ENCODE measurements around the gene OR8D4.
"Not testable (repeated sequence)": the region's sequence is repeated elsewhere in the genome, so short reads cannot be mapped to it uniquely, and the experiment has no call there.

Gene OR8D4

DNA sequence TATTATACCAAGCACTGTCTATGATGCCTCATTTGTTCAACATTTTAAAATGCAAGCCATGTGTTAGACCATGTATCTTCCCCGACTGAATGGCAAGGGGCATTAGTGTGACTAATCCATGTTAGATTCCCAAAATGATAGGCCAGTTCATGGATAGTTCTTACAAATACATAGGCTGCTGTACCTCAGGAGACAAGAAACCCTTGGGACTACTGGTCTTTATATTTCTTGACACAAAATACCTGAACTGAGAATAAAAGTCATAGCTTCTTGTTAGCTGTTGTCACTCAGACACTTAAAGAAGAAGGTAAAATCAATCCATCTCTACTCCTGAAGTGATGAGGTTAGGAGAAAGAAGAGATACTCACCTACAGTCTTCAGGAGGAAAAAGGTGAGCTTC is at the start of gene OR8D4:
OR8D4 (plus strand) TSS at position 301 of the 400 bp plus-strand sequence. CDS start 4,265 bp downstream, outside the sequence.
- DNase-seq, result no peak

DNA sequence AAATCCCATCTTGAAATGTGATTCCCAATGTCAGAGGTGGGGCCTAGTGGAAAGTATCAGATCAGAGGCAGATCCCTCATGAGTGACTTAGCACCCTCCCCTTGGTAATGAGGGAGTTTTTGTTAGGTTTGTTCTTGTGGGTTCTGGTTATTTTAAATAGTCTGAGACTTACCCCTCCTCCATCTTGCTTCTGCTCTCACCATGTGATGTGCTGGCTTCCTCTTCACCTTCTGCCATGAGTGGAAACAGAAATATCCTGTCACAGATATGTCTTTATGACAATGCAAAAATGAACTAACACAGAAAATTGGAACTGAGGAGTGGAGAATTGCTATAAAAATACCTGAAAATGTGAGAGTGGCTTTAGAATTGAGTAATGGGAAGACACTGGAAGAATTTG is 49.6 kb upstream of the OR8D4 start:
- no peak for DNase-seq

DNA sequence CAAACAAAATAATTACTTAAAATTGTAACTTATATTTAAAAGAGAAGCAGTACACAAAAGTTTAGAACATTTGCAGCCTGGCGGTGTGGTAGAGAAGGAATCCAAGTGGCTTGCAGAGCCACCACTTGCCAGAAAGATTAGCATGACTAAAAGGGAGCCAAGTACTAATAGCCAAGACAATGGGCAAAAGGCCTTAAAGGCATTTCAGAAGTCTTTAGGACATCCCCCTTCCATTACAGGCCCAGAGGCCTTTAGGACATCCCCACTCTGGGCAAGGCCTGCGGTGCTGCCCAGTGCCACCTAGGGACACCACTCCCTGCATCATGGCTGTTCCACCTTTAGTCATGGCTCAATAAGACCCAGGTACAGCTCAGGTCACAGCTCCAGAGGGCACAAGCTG is 48.9 kb upstream of the OR8D4 start:
- no peak for DNase-seq

DNA sequence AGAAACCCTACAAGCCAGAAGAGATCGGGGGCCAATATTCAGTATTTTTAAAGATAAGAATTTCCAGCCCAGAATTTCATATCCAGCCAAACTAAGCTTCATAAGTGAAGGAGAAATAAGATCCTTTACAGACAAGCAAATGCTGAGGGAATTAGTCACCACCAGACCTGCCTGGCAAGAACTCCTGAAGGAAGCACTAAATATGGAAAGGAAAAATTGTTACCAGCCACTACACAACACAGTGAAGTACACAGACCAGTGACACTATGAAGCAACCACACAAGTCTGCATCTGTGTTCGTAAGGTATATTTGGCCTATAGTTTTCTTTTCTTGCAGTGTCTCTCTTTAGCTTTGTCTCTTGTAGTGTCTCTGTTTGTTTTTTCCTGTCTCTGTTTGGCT is 45.5 kb upstream of the OR8D4 start:
- DNase-seq, result no peak

DNA sequence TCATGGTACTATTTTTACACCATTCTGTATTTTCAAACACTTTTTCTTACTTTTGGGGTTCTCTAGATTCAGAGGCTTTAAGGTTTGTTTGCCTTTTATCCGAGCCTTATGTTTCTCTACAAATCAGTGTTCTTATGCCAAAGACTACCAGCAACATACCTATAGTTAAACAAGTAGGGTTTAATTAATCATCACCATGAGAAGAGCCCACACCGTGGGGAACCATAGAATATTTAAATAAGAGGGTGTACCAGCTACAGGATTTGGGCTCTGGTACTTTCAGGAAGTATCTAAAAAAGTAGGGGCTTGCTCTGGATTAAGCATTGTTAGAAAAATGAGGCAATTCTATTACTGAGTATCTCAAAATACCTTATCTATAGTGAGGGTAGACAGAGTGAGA is 42.2 kb upstream of the OR8D4 start:
- DNase-seq, result no peak

DNA sequence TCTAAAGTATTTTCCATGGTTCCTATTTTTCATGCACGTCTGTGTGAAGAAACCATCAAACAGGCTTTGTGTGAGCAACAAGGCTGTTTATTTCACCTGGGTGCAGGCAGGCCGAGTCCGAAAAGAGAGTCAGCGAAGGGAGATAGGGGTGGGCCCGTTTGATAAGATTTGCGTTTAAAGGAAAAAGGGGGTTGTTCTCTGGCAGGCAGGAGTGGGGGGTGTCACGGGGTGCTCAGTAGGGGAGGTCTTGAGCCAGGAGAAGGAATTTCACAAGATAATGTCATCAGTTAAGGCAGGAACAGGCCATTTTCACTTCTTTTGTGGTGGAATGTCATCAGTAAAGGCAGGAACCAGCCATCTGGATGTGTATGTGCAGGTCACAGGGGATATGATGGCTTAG is 36.7 kb upstream of the OR8D4 start:
- not testable (repeated sequence) for DNase-seq

DNA sequence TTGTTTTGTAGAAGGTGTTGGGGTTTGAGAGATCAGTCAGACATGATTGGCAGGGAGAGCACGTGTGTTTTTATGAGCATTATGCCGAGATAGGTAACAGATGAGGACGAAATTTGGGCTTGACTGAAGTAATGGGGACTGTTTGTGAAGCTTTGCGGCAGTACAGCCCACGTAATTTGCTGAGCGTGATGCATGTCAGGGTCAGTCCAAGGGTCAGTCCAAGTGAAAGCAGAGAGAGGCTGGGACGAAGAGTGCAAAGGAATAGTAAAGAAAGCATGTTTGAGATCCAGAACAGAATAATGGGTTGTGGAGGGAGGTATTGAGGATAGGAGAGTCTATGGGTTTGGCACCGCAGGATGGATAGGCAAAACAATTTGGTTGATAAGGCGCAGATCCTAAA is 34.2 kb upstream of the OR8D4 start:
- not testable (repeated sequence) for DNase-seq

DNA sequence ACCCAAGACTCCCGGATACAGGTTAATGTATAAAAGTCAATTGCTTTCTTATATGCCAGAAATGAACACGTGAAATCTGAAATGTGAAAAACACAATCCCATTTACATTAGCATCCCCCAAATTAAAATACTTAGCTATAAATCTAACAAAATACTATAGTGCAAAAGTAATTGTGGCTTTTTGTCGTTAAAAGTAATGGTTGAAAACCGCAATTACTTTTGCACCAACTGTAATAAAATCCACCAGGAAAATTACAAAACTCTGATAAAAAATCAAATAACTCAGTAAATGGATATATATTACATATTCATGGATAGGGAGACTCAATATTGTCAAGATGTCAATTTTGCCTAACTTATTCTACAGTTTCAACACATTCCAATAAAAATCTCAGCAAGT is 21.1 kb upstream of the OR8D4 start:
- DNase-seq, result no peak

DNA sequence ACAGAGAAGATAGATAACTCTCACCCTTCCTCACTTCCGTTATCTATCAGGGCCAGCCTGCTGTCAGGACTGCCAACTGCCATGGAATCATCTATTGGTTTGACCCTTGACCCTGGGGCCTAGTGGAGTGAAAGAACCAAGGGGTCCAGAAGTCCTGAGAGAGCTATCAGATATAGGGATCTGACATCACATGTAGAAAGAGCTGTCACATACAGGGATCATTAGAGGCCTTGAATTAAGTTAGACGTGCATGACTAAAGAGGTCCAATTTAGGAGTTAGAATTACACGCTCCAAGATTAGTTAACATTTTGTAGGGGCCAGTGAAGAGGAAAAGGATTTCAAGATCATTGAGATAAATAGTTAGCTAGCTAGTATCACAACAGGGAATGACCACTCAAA is 16.4 kb upstream of the OR8D4 start, which contains the start of gene TMEM225:
TMEM225 (minus strand) TSS at position 101 of the 400 bp plus-strand sequence. CDS start 245 bp downstream, outside the sequence.
- no peak for DNase-seq

DNA sequence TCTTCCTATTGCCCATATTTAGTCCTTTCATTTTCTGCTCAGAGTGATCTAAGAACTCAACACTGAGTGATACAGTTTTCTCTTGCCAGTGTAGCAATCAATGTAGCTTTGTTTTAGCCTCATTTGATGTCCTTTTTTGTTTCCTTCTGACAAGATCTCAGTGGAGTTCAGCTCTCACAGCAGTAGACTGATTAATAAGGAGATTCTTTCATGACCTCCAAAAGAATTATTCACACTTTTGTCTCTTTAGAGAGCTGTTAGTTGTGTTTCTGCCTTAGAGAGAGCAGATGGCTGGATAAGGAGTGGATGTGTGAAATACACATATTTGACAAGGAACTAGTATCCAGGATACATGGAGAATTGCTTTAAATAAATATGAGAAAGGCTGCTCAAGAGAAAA is 9.9 kb upstream of the OR8D4 start:
- DNase-seq, result no peak

DNA sequence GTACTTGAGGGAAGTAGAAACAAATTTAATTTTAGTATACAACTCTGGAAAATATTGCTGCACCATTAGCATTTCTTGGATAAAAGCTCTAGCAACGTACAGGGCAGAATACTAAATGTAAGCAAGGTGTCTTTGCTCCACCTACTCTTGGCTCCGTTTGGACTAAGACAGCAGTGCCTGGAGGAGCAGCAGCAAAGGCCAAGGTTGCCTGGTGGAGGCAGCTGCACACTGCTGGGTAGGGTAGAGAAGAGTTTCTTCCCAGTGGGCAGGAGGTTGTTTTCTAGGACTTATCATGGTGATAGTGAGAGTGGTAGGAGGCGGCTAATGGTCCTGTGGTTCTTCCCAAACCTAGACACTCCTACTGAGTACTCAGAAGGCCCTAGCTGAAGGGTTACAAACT is 2.2 kb upstream of the OR8D4 start:
- no peak for DNase-seq

DNA sequence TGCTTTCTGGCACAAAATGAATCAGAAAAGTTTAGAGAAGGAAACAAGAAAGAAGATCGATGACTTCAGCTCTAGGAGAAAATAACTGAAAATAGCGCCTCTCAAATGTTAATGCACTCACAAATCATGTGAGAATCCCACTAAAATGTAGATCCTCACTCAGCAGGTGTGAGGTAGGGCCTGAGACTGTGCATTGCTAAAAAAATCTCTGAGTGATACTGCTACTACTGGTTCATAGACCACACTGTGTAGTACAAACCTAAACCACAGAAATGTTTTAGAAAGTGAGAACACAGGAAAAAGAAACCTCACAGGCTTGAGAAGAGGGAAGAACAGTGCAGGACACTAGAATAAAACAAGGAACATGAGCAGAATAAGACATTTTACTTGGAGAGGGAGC is 2.0 kb downstream of the OR8D4 start:
- no peak for DNase-seq

DNA sequence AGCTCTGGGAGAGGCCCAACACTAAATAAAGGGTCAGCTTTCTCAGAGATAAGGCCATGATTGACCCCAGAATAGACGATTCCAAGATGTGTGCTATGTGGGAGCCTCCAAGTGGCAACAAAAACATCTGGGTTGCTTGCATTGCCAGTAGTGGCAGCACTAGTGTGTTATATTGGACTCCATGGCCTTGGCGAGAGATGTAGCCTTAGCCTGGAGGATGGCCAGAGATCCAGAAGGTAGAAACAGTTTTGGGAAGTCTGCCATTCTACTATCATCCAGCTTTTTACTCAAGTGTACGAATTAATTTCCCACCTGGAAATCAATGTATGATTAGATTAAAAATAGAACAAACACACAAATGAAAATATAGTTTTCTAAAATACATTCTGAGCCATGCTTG is 3.0 kb downstream of the OR8D4 start:
- DNase-seq, result no peak

DNA sequence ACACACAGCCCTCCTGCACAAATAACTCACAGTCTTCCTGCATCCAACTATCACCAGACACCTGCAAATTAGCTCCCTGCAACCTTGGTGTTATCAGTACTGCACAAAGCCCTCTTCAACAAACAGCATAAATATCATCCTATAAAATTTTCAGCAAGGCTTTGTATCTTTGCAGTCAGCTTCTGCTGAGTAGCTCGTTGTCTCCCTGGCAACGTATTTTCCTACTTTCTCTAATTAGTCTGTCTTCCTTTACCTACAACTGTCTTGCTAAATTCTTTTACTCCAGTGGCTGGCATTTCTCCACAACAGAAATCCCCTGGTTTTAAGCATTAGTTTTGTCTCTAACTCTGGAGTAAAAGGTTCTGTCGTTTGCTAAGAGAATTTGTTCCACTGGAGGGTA is 3.9 kb downstream of the OR8D4 start:
- no peak for DNase-seq

DNA sequence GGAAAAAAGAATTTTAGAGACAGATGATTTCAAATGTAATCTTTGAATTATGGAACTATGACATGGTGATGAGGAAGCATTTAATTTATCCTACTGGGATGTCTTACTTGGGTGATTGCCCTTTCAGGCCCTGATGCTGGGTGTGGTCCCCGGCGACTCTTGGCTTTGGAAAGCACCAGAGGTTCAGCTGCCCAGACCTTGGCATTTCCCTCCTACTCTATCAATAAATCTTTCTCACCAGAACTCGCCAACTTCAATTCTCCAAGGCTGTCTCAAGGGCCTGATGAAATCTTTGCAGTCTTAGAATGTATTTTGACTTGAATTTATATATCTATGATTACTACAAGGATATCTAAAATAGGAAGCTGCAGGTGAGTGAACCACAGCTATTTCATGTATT is 19.0 kb downstream of the OR8D4 start:
- DNase-seq, result no peak

DNA sequence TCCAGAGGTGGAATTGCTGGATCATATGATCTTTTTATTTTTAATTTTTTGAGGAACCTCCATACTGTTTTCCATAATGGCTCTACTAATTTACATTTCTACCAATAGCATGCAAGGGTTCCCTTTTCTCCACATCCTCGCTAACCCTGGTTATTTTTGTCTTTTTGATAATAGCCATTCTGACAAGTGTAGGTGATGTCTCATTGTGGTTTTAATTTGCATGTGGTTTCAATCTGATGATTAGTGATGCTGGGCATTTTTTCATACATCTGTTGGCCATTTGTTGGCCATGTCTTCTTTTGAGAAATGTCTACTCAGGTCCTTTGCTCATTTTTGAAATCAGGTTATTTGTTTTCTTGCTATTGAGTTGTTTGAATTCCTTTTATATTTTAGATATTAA is 22.1 kb downstream of the OR8D4 start:
- DNase-seq, result no peak

DNA sequence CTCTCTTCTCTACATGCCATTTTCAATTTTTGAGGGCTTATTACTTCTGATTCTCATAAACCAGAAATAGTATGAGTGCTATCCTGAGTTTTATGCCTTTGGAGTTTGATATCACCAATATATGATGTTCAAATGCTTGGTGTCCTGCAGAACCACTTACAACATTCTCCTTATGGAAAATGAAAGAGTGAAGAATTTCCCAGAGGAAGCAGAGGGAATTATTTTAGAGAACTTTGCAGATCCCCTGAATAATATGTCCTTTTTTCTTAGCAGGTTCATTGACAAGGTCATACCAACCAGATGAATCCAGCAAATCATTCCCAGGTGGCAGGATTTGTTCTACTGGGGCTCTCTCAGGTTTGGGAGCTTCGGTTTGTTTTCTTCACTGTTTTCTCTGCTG is 37.4 kb downstream of the OR8D4 start, which contains the start of gene OR4D5:
OR4D5 (plus strand) TSS at position 301 of the 400 bp plus-strand sequence; CDS start at position 301, 0 bp downstream.
- no peak for DNase-seq

DNA sequence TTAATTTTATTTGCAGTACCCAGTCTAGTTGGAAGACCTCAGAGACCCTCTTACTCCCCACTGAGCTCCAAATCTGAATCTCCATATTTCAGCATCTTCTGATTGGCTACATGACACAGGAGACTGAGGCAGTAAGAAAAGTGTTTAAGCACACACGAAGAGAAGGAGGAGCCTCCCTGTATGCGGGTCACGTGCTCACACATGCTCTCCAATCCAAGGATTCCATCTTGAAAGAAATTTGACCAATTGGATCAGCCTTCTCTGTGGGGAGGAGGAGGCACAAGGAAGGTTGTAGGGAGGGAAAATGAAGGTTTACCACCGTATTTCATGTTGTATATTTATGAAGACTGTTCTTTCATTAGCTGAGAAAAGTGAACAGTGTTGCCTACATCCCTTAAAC is 40.4 kb downstream of the OR8D4 start:
- DNase-seq, result no peak

DNA sequence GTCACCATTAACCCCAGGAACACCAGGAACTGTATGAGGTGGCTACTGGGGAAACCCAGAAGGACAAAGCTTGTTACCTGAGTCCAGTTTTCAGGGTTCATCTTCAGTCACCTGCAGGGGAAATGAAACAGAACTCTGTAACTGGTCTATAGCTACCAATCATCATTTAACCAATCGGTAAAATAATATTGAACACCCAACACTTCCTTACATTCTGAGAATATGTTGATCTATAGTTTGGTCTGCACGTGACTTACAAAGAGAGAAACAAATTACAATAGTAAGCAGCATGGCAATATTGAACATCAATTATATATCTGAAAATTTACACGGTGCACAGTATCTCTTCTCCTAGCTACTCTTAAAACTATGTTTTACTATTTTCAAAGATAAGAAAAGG is 41.8 kb downstream of the OR8D4 start, which contains the start of gene OR6T1:
OR6T1 (minus strand) TSS at position 101 of the 400 bp plus-strand sequence; CDS start at position 101, 0 bp downstream.
- DNase-seq, result no peak

DNA sequence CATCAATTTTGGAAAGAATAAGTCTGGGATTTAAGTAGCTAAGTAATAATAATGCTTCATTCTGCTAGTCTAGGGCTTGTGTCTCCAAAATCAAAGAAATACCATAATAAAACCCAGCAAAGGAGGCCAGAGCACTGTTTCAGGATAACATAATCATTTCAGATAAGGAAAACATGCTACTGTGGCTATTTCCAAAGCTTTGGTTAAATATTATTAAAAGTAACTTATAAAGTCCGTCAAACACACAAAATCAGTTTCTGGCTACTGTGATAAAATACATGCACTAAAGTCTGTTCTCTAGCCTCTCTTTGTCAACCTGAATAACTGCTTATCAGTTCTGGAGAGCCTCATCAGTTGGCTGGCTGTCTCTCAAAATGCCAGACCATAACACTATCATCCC is 43.2 kb downstream of the OR8D4 start:
- no peak for DNase-seq

DNA sequence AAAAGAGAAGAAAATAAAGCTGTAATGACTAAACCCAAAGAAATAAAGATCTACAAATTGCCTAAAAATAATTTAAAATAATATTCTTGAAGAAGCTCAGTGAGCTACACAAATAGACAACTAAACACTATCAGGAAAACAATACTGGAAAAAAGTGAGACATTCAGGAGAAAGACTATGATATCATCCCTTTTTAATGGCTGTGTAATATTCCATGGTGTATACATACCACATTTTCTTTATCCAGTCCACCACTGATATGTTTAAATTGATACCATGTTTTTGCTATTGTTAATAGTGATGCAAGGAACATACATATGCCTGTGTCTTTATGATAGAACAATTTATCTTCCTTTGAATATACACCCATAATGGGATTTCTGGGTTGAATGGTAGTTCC is 54.8 kb downstream of the OR8D4 start:
- DNase-seq, result no peak
